ENCODE data around the gene PDE4D.

The PDE4D gene

DNA sequence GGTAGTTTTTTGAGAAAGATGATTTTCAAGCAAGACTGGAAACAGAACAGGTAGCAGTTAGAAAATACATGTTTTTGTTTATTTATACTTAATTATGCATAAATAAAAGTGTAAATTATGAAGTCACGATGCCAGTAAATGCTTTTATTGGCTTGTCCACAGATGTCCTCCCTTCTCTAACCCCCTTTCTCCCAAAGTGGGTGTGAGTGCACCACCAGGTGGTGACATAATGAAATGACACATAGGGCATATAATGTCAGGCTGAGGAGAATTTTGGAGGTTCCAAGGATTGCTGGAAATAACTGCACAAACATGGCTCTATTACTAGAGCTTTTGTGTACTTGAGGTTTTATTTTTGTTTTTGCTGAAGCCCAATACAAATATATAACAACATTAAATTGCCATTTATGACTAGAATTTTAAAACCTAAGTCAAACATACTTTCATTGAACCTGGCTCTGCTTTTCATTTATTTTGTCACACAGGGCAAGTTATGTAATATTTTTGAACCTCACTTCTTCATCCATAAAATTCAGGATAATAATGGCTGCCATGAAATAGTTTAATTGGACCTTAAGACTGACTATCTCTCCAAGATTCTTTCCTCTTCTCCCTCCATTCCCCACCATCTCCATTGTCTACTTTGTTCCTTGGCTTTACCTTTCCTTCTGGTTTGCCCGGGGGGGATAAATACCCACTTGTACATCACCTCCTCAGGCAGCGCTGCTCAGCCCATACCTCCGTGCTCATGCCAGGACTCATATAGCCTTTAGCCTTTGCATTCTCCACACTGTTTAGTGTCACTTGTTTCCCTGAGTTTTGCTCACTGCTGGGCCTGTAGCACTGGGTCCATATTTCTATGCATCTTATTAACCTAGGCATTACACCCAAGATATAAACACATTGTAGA is 168.8 kb downstream of the PDE4D start:
- Histone ChIP-seq H3K9me3 (ENCODE audit: control insufficient read depth, low read length) (no peaks in the 10 kb centered on the region), H3K4me1 (ENCODE audit: control insufficient read depth, insufficient read depth, low read length, poor library complexity, severe bottlenecking) (no peaks in the 10 kb centered on the region), H3K4me3 (ENCODE audit: extremely low read depth, insufficient read depth, low read length, poor library complexity, severe bottlenecking) (no peak overlapping the region), H3K36me3 (ENCODE audit: control insufficient read depth, insufficient read depth, low read length) (no peaks in the 10 kb centered on the region), H3K27ac (ENCODE audit: low read depth, low read length, severe bottlenecking) (no peak overlapping the region)
- WGBS, 2 experiments (ENCODE audit: insufficient coverage in 2 of 2): 86 to 90% methylated on average over 3 of the region's 4 CpGs

DNA sequence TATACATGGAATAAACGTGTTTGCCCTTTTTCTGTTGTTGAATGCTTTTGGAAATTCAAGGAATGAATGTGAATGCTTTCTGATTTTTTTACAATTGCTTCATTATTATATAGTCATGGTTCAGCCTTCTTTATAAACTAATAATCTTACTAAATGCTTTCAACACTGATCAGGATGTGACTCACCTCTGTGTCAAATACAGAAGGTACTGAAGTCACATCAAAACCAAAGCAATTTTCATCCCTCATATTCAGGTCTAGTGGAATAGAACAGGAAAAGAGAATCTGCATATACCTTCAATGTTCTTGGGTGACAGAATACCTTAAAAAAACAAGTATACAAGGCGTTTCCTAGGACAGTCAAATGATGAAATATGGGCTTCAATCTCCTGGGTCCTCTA is 170.7 kb downstream of the PDE4D start:
- Histone ChIP-seq H3K27ac (ENCODE audit: low read depth, low read length, severe bottlenecking) (no peak overlapping the region), H3K4me1 (ENCODE audit: control insufficient read depth, insufficient read depth, low read length, poor library complexity, severe bottlenecking) (no peaks in the 10 kb centered on the region), H3K36me3 (ENCODE audit: control insufficient read depth, insufficient read depth, low read length) (no peaks in the 10 kb centered on the region), H3K9me3 (ENCODE audit: control insufficient read depth, low read length) (no peaks in the 10 kb centered on the region), H3K4me3 (ENCODE audit: extremely low read depth, insufficient read depth, low read length, poor library complexity, severe bottlenecking) (no peak overlapping the region)
- no CpG with 5 or more reads among the region's 2 CpGs for WGBS, 2 experiments (ENCODE audit: insufficient coverage in 2 of 2)

DNA sequence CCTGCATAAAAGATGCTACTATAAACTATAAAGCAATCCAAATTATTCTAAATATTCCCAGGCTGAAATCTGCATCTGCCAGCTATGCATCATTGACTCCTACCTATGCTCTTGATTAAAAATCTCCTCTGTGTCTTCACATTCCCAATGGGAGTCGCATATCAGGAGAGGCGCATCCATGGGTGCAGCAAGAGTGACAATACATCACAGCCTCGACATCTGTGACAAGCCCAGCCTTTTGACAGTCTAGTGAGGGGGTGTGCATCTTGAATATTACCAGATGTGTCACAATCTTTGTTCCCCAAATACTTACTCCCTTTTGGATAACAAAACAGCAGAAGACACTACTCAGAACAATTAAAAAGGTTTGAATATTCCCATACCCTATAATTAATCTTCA is 171.8 kb downstream of the PDE4D start:
- Histone ChIP-seq H3K27ac (ENCODE audit: low read depth, low read length, severe bottlenecking) (no peak overlapping the region), H3K36me3 (ENCODE audit: control insufficient read depth, insufficient read depth, low read length) (no peaks in the 10 kb centered on the region), H3K4me1 (ENCODE audit: control insufficient read depth, insufficient read depth, low read length, poor library complexity, severe bottlenecking) (no peaks in the 10 kb centered on the region), H3K9me3 (ENCODE audit: control insufficient read depth, low read length) (no peaks in the 10 kb centered on the region), H3K4me3 (ENCODE audit: extremely low read depth, insufficient read depth, low read length, poor library complexity, severe bottlenecking) (no peak overlapping the region)
- WGBS, 2 experiments (ENCODE audit: insufficient coverage in 2 of 2): 75 to 83% methylated on average over 2 to 3 of the region's 3 CpGs

DNA sequence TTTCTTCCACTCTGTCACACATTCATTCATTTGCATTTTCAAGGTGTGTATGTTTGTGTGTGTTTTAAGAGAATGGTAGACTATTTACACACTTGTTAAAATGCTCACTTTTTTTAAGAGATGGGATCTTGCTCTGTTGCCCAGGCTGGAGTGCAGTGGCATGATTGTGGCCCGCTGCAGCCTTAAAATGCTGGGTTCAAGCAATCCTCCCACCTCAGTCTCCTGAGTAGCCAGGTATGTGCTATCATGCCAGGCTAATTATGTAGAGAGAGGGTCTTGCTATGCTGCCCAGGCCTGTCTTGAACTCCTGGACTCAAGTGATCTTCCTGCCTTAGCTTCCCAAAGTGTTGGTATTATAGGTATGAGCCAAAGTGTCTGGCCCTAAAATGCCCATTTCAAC is 173.5 kb downstream of the PDE4D start:
- H3K36me3 ChIP-seq (ENCODE audit: control insufficient read depth, insufficient read depth, low read length): no peaks in the 10 kb centered on the region
- H3K4me3 ChIP-seq (ENCODE audit: extremely low read depth, insufficient read depth, low read length, poor library complexity, severe bottlenecking): no peak overlapping the region
- H3K4me1 ChIP-seq (ENCODE audit: control insufficient read depth, insufficient read depth, low read length, poor library complexity, severe bottlenecking): no peaks in the 10 kb centered on the region
- no peak overlapping the region for H3K27ac ChIP-seq (ENCODE audit: low read depth, low read length, severe bottlenecking)
- H3K9me3 ChIP-seq (ENCODE audit: control insufficient read depth, low read length): no peaks in the 10 kb centered on the region
- 100% methylated on average over 1 of the region's 1 CpG for WGBS, 2 experiments (ENCODE audit: insufficient coverage in 2 of 2)

DNA sequence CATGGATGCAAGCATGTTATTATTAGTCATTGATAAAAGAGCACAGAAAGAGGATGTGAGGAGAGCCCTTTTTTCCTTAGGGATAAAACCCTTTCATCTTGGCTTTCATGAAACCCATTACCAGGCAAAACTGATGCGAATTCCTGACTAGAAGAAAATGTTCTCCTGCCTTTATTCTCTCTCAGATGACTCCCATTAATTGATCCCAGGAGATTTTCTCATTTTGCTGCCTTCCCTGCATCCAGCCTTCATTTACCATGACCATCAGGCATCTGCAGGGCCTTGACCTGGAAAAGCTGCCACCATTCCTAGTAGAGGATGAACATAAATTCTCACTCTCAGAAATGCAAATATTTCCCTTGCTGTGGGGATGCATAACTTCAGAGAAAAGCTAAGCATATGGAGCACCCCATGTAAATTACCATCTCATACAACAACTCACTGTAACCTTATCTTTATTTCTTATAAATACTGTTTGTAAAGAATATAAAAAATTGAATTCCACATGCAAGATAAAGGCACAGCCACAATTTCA is 176.5 kb downstream of the PDE4D start:
- Histone ChIP-seq H3K27ac (ENCODE audit: low read depth, low read length, severe bottlenecking) (no peak overlapping the region), H3K4me1 (ENCODE audit: control insufficient read depth, insufficient read depth, low read length, poor library complexity, severe bottlenecking) (no peaks in the 10 kb centered on the region), H3K36me3 (ENCODE audit: control insufficient read depth, insufficient read depth, low read length) (no peaks in the 10 kb centered on the region), H3K9me3 (ENCODE audit: control insufficient read depth, low read length) (peaks cover 21% of the 10 kb centered on the region), H3K4me3 (ENCODE audit: extremely low read depth, insufficient read depth, low read length, poor library complexity, severe bottlenecking) (no peak overlapping the region)
- WGBS, 2 experiments (ENCODE audit: insufficient coverage in 2 of 2): 0% methylated on average over 1 of the region's 1 CpG; no CpG with 5 or more reads in 1 of the 2 experiments

DNA sequence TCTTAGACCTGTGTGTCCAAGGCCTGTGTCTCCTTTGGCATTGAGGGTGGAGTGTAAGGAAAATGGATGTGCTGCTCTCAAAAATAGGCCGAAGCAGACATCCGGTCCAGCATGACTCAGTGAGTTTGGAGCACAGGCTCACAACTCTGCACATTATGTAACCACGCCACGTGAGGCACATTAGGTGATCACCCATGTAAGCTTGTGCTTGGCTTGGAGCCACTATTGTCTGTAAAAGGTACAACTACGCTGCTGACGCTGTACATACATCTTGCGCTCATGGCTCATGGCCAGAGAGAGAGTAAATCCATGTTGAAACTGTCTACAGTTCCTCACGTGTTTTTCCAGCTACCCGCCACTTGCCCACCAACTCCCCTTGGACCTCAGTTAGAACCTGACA is 177.5 kb downstream of the PDE4D start:
- Histone ChIP-seq H3K27ac (ENCODE audit: low read depth, low read length, severe bottlenecking) (no peak overlapping the region), H3K4me3 (ENCODE audit: extremely low read depth, insufficient read depth, low read length, poor library complexity, severe bottlenecking) (no peak overlapping the region), H3K4me1 (ENCODE audit: control insufficient read depth, insufficient read depth, low read length, poor library complexity, severe bottlenecking) (no peaks in the 10 kb centered on the region), H3K9me3 (ENCODE audit: control insufficient read depth, low read length) (peaks cover 21% of the 10 kb centered on the region), H3K36me3 (ENCODE audit: control insufficient read depth, insufficient read depth, low read length) (no peaks in the 10 kb centered on the region)
- WGBS, 2 experiments (ENCODE audit: insufficient coverage in 2 of 2): 88 to 97% methylated on average over 8 of the region's 9 CpGs

DNA sequence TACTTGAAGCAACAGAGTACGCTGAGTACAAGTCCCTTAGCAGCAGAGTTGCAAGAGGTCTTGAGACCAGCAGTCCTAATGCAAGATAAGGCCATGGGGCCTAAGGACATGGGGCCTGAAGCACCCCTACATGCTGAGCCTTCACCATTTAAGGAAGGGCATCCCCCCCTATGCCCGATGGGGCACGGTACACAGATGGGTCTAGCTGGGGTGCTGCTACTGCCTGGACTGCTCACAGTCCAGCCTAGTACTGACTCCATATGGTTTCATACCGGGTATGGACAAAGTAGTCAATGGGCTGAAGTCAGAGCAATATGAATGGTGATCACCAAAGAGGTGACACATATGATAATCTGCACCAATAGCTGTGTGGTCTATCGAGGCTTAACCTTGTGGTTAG is 178.3 kb downstream of the PDE4D start:
- H3K9me3 ChIP-seq (ENCODE audit: control insufficient read depth, low read length): peaks cover 21% of the 10 kb centered on the region
- no peaks in the 10 kb centered on the region for H3K36me3 ChIP-seq (ENCODE audit: control insufficient read depth, insufficient read depth, low read length)
- no peak overlapping the region for H3K4me3 ChIP-seq (ENCODE audit: extremely low read depth, insufficient read depth, low read length, poor library complexity, severe bottlenecking)
- no peaks in the 10 kb centered on the region for H3K4me1 ChIP-seq (ENCODE audit: control insufficient read depth, insufficient read depth, low read length, poor library complexity, severe bottlenecking)
- H3K27ac ChIP-seq (ENCODE audit: low read depth, low read length, severe bottlenecking): no peak overlapping the region
- 90 to 92% methylated on average over 5 of the region's 5 CpGs for WGBS, 2 experiments (ENCODE audit: insufficient coverage in 2 of 2)

DNA sequence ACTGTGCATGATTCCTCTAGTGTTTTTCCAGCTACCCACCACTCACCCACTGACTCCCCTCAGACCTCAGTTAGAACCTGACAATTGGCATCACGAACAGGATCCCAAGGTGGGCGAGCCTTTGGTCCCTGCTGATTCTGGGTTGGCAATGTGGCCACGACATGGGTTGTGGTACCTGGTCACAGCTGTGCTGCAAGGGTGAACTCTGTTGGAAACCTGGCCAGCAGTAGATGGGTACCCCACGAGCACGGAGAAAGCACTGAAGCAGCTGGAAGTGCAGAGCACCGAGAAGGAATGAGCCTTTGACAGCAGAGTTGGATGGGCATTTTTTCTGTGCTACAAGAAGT is 180.1 kb downstream of the PDE4D start:
- Histone ChIP-seq H3K9me3 (ENCODE audit: control insufficient read depth, low read length) (peaks cover 21% of the 10 kb centered on the region), H3K27ac (ENCODE audit: low read depth, low read length, severe bottlenecking) (no peak overlapping the region), H3K4me3 (ENCODE audit: extremely low read depth, insufficient read depth, low read length, poor library complexity, severe bottlenecking) (no peak overlapping the region), H3K4me1 (ENCODE audit: control insufficient read depth, insufficient read depth, low read length, poor library complexity, severe bottlenecking) (peaks cover 10% of the 10 kb centered on the region), H3K36me3 (ENCODE audit: control insufficient read depth, insufficient read depth, low read length) (no peaks in the 10 kb centered on the region)
- 77 to 91% methylated on average over 5 to 6 of the region's 6 CpGs for WGBS, 2 experiments (ENCODE audit: insufficient coverage in 2 of 2)

DNA sequence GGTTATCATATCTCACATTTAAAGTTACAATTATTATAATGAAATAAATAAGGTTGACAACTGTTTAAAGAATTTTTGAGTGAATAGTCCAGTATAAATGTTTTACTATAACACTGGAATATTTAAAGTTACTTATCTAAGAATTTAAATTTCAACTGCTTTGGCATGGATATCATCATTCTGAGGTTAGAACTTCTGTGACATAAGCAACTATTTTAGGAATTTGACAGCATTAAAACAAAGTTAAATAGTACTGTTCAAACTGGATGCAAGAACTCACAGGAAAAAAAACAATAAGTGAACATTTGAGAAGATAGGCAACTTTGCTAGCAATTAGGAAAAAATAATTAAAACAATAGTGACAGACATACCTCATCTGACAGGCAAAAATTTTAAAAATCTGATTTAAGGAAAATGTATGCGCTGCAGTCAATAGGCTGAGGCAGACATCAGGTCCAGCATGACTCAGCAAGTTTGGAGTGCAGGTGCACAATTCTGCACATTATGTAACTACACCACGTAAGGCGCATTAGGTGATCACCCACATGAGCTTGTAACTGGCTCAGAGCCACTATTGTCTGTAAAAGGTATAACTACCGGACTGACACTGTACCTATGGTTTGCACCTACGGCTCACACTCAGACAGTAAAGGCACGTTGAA is 180.6 kb downstream of the PDE4D start:
- Histone ChIP-seq H3K4me1 (ENCODE audit: control insufficient read depth, insufficient read depth, low read length, poor library complexity, severe bottlenecking) (peaks cover 10% of the 10 kb centered on the region), H3K36me3 (ENCODE audit: control insufficient read depth, insufficient read depth, low read length) (no peaks in the 10 kb centered on the region), H3K9me3 (ENCODE audit: control insufficient read depth, low read length) (peaks cover 21% of the 10 kb centered on the region), H3K27ac (ENCODE audit: low read depth, low read length, severe bottlenecking) (no peak overlapping the region), H3K4me3 (ENCODE audit: extremely low read depth, insufficient read depth, low read length, poor library complexity, severe bottlenecking) (no peak overlapping the region)
- WGBS, 2 experiments (ENCODE audit: insufficient coverage in 2 of 2): 92 to 94% methylated on average over 6 of the region's 6 CpGs

DNA sequence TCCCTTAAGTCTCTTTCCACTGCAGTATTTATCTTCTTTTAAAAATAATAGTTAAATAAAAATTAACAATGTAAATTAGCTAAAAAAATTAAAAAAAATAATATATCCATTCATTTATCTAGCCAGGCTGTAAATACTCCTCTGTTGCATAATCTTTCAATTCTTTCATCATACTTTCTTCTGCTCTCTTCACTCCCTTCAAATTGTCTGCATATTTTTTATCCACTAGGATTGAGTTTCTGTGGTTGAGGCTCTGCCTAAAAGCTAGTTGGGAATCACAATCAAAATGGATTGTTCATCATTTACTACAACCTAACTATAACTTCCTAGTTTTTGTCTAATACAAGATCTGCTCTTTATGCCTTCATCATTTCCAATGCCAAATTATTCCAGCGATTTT is 182.2 kb downstream of the PDE4D start:
- Histone ChIP-seq H3K9me3 (ENCODE audit: control insufficient read depth, low read length) (peaks cover 21% of the 10 kb centered on the region), H3K27ac (ENCODE audit: low read depth, low read length, severe bottlenecking) (no peak overlapping the region), H3K4me1 (ENCODE audit: control insufficient read depth, insufficient read depth, low read length, poor library complexity, severe bottlenecking) (peaks cover 10% of the 10 kb centered on the region), H3K4me3 (ENCODE audit: extremely low read depth, insufficient read depth, low read length, poor library complexity, severe bottlenecking) (no peak overlapping the region), H3K36me3 (ENCODE audit: control insufficient read depth, insufficient read depth, low read length) (no peaks in the 10 kb centered on the region)
- WGBS, 2 experiments (ENCODE audit: insufficient coverage in 2 of 2): no CpG with 5 or more reads among the region's 1 CpG

DNA sequence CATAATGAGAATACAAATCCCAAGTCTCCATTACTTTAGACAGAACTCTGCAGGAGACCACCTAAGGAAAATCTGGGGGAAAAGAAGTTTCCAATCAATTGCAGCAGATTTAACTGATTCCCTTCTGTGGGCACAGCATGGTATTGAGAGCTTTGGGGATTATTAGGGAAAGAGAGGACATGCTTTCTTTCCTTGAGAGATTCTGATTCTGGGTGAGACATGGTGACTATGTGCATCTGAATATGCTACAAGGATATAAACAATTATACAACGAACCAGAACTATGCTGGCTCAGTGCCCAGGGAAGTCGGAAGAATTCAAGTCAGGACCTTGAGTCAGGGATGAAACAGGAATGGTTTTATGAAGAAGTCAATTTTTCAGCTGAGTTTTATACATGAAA is 183.7 kb downstream of the PDE4D start:
- 13 to 22% methylated on average over 1 of the region's 2 CpGs for WGBS, 2 experiments (ENCODE audit: insufficient coverage in 2 of 2)
- Histone ChIP-seq H3K27ac (ENCODE audit: low read depth, low read length, severe bottlenecking) (peak overlapping the region; percentile 60), H3K4me1 (ENCODE audit: control insufficient read depth, insufficient read depth, low read length, poor library complexity, severe bottlenecking) (peaks cover 10% of the 10 kb centered on the region), H3K4me3 (ENCODE audit: extremely low read depth, insufficient read depth, low read length, poor library complexity, severe bottlenecking) (no peak overlapping the region), H3K9me3 (ENCODE audit: control insufficient read depth, low read length) (peaks cover 20% of the 10 kb centered on the region), H3K36me3 (ENCODE audit: control insufficient read depth, insufficient read depth, low read length) (no peaks in the 10 kb centered on the region)
